Kidney epithelial cell (primary cell): Measurements from ENCODE around the gene GALNT1. TPM values are rescaled to one million over a fixed set of nuclear protein-coding genes. Genes with fewer than 3 reads are reported as not detected.

Experiments used
- DNase-seq: peaks from one replicate; pipeline ENCODE4 v3.0.0-alpha.2; 2010; ENCODE audit warnings: low read depth
- H3K27me3 ChIP-seq: 2 replicates; pipeline ENCODE4 v1.6.0; 2011; ENCODE audit warnings: low read length; ENCODE audit not compliant: control insufficient read depth, insufficient read depth
- H3K36me3 ChIP-seq: 2 replicates; pipeline ENCODE4 v1.5.1; 2011; ENCODE audit warnings: low read length; ENCODE audit not compliant: control insufficient read depth, insufficient read depth
- H3K4me3 ChIP-seq: 2 replicates; pipeline ENCODE4 v1.5.1; 2011; ENCODE audit warnings: low read depth, mild to moderate bottlenecking, control low read depth, low read length
- total RNA-seq: library from RNA; depleted of rRNA; stranded (reverse); fragments of >200 nt; gene quantifications from 2 replicates; pipeline ENCODE4 v1.2.3, GENCODE V29; 2015
- TF ChIP-seq, protein P1 (sequence below): IDR thresholded peaks from 2 replicates; pipeline ENCODE4 v1.5.1; 2011; ENCODE audit warnings: mild to moderate bottlenecking, moderate library complexity, low read length, control low read depth, inconsistent platforms; ENCODE audit not compliant: insufficient read depth, poor library complexity, severe bottlenecking

GALNT1 gene
- total RNA-seq, 1 donor from 2014 or later: 53.2 TPM

DNA sequence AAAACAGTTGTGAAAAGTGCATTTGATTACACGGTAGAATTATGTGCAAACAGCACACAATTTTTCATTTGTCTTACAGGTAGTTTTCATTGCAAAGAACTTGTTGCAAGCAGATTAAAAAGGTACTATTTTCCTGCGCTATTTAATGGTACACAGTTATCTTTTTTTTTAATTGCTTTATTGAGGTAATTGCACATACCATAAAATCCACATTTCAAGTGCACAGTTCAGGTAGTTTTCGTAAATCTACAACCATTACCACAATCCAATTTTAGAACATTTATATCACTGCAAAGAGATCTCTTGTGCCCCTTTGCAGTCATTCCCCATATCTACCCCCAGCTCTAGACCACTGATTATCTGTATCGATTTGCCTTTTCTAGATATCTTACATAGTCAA, 2.6 kb upstream of the GALNT1 start:
- Histone ChIP-seq H3K36me3 (no peaks in the 10 kb centered on the region), H3K27me3 (no peaks in the 10 kb centered on the region), H3K4me3 (no peak overlapping the region)
- DNase-seq: no peak
- TF ChIP-seq, protein P1, sequence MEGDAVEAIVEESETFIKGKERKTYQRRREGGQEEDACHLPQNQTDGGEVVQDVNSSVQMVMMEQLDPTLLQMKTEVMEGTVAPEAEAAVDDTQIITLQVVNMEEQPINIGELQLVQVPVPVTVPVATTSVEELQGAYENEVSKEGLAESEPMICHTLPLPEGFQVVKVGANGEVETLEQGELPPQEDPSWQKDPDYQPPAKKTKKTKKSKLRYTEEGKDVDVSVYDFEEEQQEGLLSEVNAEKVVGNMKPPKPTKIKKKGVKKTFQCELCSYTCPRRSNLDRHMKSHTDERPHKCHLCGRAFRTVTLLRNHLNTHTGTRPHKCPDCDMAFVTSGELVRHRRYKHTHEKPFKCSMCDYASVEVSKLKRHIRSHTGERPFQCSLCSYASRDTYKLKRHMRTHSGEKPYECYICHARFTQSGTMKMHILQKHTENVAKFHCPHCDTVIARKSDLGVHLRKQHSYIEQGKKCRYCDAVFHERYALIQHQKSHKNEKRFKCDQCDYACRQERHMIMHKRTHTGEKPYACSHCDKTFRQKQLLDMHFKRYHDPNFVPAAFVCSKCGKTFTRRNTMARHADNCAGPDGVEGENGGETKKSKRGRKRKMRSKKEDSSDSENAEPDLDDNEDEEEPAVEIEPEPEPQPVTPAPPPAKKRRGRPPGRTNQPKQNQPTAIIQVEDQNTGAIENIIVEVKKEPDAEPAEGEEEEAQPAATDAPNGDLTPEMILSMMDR: no peak

DNA sequence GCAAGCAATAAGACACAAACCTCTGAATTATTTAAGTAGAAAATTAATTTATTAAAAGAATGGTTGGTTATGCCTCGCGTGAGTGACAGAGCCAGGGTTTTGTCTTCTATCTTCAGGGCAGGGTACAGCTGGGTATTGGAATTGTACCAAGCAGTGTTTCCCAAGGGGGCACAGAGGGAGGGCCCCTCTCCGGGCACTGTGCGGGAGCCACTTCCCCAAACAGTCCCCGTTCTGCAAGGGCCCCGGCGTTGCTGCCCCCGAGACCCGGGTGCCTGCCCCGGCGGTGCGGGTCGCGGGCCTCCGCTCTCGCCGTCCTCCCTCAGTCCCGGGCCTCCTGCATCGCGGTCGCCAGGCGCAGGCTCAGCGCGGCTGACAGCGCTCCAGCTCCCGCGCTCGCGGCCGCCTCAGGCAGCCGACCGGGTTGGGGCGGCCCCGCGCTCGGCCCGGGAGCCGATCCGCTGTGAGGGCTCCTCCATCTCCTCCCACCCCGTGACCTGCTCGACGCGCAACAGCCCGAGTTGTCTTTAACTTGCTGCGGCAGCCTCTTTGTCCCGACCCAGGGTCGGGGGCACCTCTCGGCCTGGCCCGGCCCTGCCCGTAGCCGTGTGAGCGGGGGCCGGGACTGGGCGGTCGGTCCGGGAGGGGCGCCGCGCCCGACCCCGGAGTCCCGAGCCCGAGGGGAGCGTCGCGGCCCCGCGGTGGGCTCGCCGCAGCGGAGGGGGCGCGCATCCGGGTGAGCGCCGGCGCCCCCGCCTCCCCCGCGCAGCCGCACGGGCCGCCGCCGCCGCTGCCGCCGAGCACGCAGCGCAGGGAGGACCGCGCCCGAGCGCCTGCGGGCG, 620 bp upstream of the GALNT1 start:
- no peaks in the 10 kb centered on the region for H3K27me3 ChIP-seq
- peak overlapping the region; percentile 61 for H3K4me3 ChIP-seq
- TF ChIP-seq, protein P1: no peak
- H3K36me3 ChIP-seq: no peaks in the 10 kb centered on the region
- DNase-seq: no peak

DNA sequence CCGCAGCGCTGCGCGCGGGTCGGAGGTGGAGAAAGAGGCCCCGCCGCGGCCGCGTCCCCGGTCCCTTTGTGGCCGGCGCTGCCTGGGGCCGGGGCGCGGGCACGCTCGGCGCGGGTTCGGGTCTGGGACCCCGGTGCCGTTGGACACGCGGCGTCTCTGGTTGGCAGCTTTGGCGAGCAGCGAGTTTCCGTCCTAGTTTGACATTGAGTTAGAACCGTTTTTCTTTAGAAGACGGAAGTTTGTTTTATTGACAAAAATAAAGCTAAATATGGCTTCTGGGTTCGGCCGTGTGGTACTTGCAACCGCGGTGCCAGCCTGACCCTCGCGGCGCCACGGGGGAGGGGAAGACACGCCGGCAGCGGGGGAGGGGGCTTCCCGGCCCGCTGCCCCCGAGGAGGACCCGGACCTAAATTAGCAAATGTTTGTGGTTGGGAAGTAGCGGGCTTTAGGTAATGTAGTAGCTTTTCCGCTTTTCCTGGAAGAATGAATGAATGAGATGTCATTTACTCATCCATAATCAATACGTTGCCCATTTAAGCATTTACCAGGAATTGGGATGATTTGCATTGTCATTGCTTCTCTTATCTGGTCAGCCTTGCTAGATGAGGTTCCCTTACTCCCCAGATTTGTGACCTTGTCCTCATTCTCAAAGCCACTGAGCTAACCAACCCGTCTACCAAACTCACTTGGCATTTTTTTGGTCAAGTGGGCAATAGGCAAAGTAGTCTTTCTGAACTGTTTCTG, 530 bp downstream of the GALNT1 start:
- TF ChIP-seq, protein P1: no peak
- no peak for DNase-seq
- Histone ChIP-seq H3K36me3 (no peaks in the 10 kb centered on the region), H3K27me3 (no peaks in the 10 kb centered on the region), H3K4me3 (peak overlapping the region; percentile 84)

DNA sequence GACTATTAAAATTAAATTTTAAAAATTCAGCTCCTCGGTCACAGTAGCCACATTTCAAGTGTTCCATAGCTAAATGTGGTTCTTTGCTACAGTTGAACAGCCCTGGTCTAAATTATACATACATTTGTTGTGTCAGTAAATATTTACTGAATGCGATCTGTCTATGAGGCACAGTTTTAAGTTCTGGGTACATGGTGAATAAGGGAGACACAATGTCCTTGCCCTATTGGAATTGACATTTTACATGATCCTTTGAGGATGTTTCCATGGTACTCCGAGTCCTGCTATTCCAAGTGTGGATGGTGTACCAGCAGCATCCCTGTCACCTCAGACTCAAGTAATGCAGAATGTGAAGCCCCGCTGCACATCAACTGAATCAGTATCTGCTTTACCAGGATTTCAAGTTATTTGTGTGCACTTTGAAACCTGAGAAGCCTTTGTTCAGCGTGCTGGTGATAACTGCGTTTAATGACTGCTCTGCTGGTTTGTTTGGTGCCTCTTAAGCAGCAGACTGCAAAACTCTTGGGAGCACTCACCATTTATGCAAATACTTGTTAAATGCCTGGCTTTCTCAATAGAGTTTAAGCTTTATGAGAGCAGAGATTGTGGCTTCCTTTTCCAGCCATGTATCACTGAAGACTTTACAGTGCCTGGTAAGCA, 1.5 kb downstream of the GALNT1 start:
- Histone ChIP-seq H3K27me3 (no peaks in the 10 kb centered on the region), H3K36me3 (no peaks in the 10 kb centered on the region), H3K4me3 (peak overlapping the region; percentile 84)
- peak; percentile 35 for DNase-seq
- TF ChIP-seq, protein P1: no peak

DNA sequence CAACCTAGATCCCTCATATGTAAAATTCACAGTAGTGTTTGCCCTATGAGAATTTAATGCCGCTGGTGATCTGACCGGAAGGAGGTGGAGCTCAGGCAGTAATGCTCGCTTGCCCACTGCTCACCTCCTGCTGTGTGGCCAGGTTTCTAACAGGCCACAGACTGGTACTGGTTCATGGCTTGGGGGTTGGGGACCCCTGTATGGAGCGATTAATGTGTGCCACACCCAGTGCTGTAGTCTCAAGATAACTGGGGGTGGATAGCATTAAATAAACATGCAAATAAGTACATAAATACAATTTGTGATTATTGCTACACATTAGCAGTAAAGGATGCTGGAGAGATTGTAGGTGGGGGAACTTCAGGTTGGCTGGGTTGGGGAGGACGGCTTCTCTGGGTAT, 3.2 kb downstream of the GALNT1 start:
- H3K27me3 ChIP-seq: no peaks in the 10 kb centered on the region
- TF ChIP-seq, protein P1: no peak

More for the DNA sequence above, 3.2 kb downstream of the GALNT1 start:
- no peaks in the 10 kb centered on the region for H3K36me3 ChIP-seq
- DNase-seq: no peak
- no peak overlapping the region for H3K4me3 ChIP-seq
